NCI-H226 (cell line): Measurements from ENCODE around the gene ANKRD29.

Source experiments
- DNase-seq: peaks from one replicate; pipeline ENCODE4 v3.0.0-alpha.2; 2015

The ANKRD29 gene, protein sequence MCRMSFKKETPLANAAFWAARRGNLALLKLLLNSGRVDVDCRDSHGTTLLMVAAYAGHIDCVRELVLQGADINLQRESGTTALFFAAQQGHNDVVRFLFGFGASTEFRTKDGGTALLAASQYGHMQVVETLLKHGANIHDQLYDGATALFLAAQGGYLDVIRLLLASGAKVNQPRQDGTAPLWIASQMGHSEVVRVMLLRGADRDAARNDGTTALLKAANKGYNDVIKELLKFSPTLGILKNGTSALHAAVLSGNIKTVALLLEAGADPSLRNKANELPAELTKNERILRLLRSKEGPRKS

DNA sequence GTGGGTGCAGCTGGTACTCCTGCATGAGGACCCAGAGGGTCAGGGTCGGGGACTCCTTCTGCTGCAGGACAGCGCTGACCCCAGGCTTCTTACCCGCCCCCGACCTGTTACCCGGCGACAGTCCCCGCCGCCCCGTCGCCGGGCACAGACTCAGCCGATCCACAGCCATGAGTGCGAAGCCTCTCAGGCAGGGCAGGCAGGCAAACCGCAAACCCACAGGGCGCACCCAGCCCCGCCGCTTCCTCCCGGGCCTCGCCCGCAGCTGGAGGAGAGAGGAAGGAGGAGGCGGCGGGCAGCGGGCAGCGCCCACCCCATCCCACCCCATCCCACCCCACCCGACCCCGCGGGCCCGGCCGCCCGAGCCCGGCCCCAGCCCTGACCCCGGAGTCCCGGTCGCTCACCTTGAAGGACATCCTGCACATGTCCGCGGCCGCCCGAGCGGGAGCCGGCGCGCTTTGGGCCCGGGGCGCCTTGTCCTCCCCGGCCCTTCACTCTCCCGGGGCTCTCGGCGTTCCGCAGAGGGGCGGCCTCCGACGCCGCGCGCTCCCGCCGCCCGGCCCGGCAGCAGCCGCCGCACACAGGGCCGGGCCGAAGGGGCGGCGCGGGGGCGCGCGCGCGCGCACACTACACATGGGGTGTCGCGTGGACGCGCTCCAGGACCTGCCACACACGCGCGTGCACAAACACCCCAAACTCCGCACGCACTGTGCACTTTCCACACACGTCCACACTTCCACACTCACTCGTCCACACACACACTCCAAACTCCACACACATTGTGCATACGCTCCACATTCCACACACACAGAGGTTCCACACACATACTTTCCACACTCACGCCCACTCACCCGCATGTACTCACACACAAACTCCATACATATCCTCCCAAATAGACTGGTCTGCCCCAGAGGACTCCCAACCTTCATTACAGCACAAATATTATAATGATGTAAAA lies at the start of gene ANKRD29:
Gene ANKRD29 (minus strand): TSS at position 603 of the 955 bp plus-strand sequence. CDS start 181 bp downstream, at position 422.
- peak; percentile 43 for DNase-seq

DNA sequence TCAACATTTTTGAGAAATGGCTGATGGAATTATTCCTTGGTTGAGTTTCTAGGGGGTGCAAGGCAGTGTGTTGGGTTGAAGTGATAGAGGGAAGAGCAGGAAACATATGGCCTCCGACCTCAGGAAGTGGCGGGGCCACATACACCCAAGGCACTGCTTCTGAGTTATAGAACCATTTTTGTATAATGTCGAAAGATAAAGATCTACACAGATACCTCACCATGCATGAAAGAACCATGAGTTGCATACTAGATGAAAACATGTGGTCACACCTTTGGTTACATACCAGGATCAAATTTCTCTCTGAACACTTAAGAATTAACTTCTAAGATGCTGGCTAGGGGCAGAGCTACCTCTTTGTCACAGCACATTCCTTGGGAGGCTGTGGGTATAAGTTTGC lies 49.7 kb upstream of the ANKRD29 start:
- no peak for DNase-seq

DNA sequence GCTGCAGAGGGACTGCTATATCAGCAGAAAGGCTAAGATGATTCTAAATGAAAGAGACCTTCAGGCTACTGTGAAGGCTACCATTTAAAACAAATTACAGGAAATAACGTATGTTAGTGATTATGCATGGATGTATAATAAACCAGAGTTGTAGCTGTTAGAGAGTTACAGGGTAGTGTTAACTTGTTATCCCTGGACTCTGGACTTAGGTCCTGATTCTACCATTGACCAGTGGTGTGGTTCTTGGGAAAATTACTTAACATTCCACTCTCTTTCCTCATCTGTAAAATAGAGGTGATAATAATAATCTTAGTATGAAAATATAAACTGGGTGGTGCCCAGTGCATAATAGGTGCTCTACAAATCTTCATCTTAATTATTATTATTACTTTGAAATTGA lies 48.7 kb upstream of the ANKRD29 start:
- no peak for DNase-seq

DNA sequence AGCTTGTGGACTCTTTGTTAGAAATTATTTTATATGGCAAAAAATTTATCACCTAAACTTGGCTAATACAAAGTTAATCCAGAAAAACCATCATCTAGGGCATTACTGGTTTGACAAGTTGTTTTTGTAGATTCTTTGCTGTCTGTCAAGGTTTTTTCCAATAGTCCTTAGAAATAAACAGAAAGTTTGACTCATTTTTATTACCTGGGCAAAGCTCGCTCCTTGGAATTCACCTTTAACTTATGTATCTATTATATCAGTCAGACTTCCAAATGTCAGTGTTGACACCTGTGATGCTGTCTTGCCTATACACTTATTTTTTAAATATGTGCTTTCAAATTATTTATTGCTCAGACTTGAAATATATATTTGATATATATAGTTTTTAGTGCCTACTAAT lies 48.2 kb upstream of the ANKRD29 start:
- DNase-seq, result no peak

DNA sequence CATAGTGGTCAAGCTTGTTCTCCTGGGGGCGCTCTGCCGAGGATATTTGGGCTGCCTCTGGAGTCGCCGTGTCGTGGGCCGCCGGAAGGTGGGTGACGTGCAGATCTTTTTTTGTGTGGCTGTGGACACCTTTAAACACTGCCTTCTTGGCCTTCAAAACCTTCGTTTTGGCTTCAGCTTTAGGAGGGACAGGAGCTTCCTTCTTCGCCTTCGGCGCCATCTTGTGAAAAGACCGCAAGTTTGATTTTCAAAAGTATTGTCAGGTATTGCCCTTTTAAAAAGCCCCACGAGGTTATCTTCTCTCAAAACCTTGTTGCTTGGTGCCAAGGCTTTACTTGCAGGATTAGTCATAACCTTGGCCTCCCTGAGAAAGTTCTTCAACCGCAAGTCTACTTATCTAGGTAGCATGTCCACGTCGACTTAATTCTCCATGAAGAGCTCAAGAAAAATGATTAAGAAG lies 47.4 kb upstream of the ANKRD29 start:
- DNase-seq, result peak; percentile 96

DNA sequence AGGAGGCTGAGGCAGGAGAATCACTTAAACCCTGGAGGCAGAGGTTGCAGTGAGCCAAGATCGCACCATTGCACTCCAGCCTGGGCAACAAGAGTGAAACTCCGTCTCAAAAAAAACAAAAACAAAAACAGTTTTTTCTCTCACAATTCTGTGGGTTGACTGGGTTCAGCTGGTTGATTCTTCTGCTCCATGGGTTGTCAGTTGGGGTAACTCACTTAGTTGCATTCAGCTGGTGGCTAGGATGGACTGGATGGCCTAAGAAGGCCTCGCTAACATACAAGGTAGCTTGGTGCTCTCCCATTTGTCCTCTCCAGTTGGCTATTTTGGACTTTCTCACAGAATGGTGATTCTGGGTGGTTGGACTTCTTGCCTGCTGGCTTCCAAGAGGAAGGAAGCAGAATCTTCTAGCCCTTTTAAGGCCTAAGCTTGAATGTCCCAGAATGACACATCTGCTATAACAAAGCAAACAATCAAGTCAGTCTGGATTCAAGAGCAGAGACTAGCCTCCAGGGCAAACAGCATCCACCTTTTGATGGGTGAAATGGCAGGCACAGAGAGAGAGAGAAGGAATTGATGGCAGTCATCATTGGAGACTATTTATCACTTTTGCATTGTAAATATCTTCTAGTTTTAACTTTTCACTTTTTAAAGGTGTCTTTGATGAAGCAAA lies 44.4 kb upstream of the ANKRD29 start:
- DNase-seq, result no peak

DNA sequence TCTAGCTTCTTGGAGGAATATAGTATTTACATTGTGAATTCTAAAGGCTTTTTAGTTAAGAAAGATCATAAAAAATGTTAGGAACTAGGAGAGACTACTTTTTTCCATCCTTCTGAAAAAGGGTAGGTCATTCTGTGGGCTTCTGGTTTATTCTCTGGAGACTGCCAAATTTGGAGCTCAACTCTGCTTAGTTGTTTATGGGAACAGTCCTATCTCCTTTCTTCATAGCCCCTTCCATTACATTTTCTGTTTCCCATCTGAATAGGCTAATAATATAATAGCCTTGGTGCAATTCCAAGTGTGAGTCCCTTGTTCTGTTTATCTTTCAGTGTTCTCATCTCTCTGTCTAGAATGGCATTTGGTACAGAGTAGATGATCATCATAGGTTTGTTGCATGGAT lies 42.1 kb upstream of the ANKRD29 start:
- DNase-seq, result no peak

DNA sequence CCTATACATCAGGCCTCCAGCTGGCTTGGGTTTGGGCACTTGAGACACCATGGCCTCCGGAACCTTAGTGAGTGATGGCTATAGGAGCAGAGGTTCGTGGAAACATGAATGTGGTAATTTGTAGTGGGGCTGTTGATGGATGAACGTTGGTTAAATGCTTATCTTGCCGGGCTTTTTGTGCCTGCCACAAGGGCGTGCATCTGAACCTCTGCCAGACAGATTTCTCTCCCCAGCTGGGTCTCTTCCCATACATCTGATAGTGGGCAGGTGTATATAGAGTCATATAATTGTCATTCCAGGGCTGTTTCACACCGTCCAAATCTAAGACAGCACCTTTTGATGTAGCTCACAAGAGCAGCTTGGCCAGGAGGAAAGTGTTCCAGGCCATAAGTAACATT lies 41.3 kb upstream of the ANKRD29 start:
- peak; percentile 75 for DNase-seq

DNA sequence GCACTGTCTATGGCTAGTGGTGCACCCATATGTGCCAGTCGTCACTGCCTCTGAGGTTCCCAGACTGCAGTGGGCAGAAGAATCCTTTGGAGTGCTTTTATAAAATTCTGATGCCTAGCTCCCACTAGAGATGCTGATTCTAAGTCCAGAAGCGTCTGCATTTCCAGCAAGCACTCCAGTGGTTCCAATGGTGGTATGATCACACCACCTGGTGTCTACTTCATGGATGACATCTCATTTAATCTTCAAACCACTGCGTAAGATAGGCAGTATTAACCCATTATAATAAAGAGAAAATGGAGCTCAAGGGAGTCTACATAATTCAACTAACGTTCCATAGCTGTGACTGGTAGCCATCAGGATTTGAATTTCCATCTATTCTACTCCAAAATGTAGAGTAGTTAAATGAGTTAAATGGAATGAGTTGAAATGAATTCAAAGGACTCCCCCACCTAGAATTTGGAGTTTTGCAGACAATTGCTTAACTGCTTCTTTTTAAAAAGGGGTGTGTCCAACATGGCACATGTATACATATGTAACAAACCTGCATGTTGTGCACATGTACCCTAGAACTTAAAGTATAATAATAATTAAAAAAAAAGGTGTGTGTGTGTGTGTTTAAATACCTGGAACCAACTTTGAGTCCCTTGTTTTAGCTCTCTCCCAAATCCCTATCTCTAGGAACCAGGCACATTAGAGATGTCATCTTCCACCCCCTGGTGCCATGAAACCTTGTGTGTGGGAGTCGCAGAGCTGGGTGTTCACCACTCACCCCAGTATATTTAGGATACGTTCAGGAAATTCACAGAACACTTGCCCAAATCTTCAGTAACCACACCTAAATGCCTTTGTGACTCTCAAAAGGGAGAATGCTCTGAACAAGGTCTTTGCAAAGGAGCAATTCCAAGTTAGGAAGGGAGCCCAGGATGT lies 40.6 kb upstream of the ANKRD29 start:
- peak; percentile 67 for DNase-seq

DNA sequence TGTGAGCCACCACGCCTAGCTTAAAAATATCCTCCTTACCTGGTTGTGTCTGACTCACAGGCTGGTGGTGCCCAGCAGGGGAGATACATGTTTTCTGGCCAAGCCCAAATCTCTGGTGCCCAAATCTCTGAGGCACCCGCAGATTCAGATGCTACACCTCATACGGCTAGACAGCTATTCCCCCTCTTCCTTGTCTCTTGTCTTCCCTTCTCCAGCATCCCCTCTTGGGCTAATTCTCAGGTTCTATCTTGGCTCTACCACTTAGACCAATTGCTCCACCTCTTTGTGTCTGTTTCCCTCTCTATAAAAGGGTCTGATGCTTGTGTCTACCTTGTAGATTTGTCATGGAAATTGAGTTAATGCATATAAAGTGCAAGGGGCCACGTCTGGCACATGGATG lies 39.9 kb upstream of the ANKRD29 start:
- no peak for DNase-seq

DNA sequence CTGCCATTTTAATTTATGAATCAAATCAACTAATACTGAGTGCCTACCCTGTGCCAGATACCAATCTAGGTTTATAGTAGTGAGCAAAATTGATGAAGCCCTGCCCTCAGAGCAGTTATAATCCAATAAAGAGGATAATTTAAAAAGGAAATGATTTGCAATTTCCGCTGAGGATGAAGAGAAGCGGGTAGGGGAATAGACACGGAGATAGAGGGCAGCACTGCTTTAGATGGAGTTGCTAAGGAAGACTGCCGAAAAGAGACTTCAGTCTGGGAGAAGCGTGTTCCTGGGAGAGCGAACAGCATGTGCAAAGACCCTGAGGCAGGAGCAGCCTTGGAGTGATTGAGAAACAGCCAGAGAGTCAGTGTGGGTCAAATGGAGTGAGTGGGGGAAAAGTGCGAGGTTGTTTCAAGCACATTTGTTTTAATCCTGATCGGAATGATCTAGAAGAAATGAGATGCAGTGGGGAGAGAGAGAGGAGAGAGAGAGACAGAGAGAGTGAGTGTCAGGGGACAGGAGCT lies 38.9 kb upstream of the ANKRD29 start:
- DNase-seq, result no peak

DNA sequence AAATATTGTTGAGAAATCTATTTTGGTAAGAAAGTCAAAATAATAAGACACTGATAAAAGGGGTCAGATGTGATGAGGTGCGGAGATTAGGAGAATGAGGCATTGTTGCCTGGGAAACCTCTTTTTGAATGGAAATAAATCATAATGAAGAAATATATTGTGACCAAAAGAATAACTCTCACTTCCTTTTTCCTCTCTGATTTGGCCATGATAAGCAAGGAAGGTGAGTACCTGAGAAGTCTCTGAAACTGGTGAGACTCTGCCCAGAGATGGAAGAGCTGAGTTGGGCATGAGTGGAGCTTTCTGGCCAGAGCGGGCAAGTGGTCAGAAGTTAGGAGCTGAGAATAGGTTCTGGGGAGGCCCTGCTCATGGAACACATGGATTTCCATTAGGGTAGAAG lies 38.3 kb upstream of the ANKRD29 start:
- DNase-seq, result no peak

DNA sequence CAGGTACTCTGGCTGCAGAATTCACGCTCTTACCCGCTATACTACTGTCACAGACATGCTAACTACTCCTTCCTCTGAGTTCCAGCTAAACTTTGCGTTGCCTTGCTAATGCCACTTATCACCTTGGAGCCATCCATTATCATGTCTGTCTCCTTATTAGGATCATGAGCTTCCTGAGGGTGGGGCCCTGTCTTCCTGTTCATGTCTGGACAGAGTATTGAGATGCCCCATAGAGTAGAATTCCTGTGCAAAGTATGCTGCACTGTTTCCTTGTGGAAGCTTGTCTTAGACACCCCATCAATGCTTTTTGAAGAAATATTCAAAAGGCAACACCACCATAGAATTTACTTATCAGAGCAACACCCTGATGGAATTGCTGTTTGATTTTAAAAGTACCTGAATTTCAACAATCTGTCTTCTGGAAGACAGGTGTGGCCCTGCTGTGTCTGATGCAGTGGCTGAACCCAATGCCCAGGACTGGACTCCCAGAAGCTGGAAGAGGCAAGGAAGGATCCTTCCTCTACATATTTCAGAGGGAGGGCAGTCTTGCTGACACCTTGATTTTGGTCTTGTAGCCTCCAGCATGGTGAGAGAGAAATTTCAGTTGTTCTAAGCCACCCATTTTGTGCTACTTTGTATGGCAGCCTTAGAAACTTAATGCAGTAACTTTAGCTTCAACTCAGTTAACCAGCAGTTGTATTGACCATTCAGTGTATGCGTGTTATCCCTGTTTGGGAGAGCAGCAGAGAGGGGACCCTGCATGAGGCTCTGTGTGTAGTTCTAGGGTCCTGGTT lies 32.1 kb upstream of the ANKRD29 start:
- no peak for DNase-seq

DNA sequence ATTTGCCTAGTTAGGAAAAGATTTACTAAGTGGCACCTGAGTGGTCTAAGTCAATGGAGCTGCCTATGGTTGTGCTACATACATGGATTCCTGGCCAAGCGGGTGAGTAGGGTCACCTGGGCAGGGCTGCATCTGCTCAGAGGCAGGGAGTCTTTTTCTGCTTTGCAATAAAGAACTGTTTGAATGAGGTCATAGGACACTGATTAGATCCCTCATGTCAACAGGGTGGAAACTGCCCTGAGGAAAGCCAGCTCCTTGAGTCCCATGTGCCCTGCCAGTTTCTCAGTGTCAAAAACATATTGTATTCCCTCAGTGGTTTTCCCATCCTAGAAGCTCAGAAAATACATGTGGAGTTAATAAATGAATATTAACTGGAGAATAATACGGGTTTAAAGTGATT lies 31.1 kb upstream of the ANKRD29 start:
- no peak for DNase-seq

DNA sequence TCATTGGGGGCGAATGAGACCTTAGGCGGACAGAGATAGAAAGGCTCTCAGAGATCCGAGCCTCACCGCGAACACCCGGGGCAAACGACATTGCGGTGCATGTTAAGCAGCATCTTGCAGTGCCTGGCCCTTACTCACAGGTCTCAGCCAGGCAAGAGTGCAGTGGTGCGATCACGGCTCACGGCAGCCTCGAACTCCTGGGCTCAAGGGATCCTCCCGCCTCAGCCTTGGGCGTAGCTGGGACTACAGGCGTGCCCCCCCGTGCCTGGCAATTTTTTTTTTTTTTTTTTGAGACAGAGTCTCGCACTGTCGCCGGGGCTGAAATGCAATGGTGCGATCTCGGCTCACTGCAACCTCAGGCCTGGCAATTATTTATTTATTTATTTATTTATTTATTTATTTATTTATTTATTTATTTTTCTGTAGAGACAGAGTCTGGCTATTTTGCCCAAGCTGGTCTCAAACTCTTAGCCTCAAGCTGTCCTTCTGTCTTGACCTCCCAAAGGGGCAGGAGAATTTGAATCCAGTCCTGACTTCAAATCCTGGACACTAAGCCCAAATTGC lies 27.9 kb upstream of the ANKRD29 start:
- DNase-seq, result no peak

DNA sequence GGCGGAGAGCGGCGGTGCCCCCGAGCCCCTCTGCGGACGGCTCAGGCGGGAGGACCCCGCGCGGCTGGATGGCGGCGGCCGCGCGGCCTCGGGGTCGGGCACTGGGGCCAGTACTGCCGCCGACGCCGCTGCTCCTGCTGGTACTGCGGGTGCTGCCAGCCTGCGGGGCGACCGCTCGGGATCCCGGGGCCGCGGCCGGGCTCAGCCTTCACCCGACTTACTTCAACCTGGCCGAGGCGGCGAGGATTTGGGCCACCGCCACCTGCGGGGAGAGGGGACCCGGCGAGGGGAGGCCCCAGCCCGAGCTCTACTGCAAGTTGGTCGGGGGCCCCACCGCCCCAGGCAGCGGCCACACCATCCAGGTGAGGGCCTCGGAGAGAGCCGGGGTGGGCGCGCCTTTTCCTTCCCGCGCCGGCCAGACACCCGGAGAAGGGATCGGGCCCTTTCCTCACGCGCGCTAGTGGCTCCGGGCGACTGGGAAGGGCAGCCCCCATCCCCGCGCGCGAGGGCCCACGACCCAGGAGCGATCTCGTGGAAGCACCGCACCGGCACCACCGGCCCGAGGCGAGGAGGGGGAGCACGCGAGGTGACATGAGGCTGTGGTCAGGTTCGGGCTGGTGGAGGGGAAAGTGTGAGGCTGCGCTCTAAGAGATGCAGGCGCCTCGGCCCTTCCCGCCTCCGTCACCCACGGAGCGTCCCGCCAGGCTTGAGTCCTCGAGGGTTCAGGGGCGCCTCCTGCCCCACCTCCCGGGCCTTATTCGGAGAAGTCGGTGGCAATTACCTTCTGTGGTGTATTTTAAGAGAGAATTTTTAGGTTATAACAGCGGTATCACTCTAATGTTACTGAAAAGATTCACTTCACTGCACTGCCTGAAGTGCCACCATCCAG lies 27.1 kb upstream of the ANKRD29 start:
- no peak for DNase-seq

DNA sequence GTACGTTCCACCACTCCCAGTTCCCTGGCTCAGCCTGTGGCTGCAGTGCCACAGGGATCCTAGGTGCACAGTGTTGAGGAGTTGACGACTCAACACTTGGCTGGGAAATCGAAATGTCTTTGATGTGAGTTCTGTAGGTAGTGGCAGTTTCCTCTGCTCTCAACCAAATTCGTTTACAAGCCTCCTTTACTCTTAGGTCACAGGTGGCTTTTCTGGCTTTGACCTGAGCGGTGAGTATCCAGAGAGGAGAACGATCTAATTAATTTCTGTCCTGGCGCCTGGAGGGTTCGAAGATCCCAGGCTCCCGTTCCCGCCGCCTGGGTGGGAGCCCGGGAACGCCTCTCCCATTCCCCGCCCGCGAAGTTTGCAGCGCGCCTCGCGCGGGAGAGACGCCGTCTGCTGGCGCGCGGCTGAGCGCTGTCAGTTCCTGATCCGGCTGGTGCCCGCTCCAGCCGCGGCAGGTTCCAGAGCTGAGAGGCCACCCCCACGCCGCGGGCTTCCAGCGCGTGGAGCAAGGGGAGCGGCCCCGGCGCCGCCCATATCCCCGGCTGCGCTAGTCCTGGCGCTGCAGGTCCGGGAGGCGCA lies 26.4 kb upstream of the ANKRD29 start, which contains the start of gene LAMA3:
Gene LAMA3 (plus strand): TSS at position 423 of the 585 bp plus-strand sequence. CDS start 231 bp downstream, outside the sequence.
- DNase-seq, result peak; percentile 88

DNA sequence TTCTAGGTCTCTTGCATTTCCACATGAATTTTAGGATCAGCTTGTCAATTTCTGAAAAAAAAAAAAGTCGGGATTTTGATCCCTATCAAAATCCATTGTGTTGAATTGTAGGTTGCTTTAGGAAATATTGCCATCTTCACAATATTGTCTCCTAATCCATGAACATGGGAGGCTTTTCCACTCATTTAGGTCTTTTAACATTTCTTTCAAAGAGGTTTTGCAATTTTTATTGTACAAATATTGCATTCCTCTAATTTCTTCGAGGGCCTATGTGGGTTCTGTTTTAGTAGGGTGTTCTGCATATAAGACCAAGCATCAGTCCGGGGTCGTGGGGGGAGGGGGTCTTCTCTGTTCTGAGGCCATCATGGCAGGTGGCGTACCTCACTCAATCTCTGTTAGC lies 25.8 kb upstream of the ANKRD29 start:
- no peak for DNase-seq

DNA sequence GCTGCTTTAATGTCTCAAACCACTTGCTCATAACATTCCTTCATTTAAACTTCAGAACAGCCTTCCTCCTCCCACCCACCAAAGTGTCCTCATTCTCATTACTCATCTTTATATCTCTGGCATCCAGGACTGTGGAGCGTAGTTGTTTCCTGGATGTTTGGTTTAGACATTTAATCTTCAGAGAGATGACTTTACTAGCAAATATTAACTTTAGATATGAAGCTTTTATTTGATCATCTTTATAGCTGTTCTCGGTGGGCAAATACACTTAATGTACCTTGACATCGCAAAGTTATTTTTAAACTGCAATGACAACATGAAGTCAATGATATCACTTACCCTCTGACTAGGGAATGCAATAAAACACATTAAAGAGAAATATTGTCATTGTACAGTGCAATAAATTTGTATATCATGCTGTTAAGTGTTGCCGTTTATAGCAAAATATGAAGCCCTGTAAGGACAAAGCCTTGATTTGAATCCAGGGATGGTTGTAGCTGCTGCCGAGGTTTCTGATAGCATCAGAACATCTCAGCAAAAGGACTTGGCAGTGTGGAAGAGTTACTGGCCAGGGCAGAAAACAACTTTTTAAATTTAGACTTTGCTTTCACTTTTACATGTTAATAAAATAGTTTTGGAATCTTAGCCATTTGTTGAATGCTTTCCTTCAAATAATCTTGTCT lies 21.9 kb upstream of the ANKRD29 start:
- peak; percentile 81 for DNase-seq
